ENCODE measurements around the gene IFT27. TPM values are rescaled to one million over a fixed set of nuclear protein-coding genes. Genes with fewer than 3 reads are reported as not detected.
"Not testable (repeated sequence)": the region's sequence is repeated elsewhere in the genome, so short reads cannot be mapped to it uniquely, and the experiment has no call there.

The IFT27 gene
- total RNA-seq, 1 experiment from 2014 or later: 2.2 TPM

DNA sequence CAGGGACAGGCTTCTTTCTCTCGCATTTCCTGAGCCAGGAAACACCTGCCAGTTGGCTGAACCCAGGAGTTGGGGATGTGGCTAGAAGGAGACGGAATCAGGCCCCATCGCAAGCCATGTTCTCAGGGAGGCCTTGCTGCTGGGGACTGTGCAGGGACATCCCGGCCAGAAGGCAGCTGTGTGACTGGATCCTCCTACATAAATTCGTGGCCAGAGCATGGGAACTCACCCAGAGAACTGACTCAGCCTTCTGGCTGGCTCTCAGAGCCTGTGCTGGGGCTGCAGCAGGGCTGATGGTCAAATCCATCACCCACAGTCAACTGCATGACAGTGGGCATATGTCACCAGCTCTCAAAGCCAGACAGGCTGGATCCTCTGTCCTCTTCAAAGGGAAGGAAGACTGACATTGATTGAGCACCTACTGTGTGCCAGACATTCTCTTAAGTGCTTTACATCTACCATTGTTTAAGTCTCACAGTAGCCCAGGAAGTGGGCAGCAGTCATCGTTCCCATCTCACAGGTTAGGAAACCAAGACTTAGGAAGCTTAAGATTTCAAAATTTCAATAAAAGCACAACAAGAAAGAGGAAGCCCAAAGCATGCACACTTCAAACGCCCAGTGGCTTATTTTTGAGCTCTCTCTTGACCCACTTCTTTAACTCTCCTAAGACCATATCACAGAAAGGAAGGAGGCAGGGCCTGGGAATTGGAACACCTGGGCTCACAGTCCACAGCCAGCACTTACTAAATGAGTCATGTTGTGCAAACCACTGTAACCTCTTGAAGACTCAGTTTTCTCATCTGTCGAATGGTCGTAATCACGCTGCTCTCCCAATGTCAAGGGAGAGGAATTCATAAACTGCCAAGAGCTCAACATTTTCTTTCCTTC, 41.5 kb downstream of the IFT27 start:
- no peak for DNase-seq
- Histone ChIP-seq H3K4me1 (no peaks in the 10 kb centered on the region), H3K27ac (no peak overlapping the region), H3K4me3 (no peak overlapping the region), H3K36me3 (no peaks in the 10 kb centered on the region), H3K9me3 (replicated peaks) (no peaks in the 10 kb centered on the region), H3K27me3 (no peaks in the 10 kb centered on the region)

GRCh38 chr22:36733271-36733670, 42.6 kb downstream of the IFT27 start:
- Histone ChIP-seq H3K4me1 (no peaks in the 10 kb centered on the region), H3K9me3 (replicated peaks) (no peaks in the 10 kb centered on the region), H3K36me3 (no peaks in the 10 kb centered on the region), H3K27ac (no peak overlapping the region), H3K27me3 (no peaks in the 10 kb centered on the region), H3K4me3 (no peak overlapping the region)
- no peak for DNase-seq

GRCh38 chr22:36732609-36733008, 43.3 kb downstream of the IFT27 start:
- Histone ChIP-seq H3K4me1 (no peaks in the 10 kb centered on the region), H3K27me3 (no peaks in the 10 kb centered on the region), H3K36me3 (no peaks in the 10 kb centered on the region), H3K27ac (no peak overlapping the region), H3K4me3 (no peak overlapping the region), H3K9me3 (replicated peaks) (no peaks in the 10 kb centered on the region)
- no peak for DNase-seq

DNA sequence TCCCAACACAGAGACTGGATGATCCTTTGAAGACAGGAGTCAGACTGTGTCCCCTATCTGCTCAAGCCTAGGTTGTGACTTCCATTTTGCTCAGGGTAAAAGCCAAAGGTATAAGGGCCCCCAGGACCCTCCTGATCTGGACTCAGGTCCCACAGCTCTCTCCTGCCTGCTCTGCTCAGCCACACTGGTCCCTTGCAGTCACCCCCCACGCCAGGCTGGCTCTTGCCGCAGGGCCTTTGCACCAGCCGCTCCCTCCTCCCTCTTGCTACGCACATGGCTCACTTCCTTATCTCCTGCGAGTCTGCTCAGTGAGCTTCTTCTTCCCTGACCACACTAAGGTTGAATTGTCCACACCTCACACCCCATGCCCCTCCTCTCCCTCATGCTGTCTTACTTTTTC, 44.0 kb downstream of the IFT27 start:
- no peak for DNase-seq
- Histone ChIP-seq H3K36me3 (no peaks in the 10 kb centered on the region), H3K4me3 (no peak overlapping the region), H3K27me3 (no peaks in the 10 kb centered on the region), H3K4me1 (no peaks in the 10 kb centered on the region), H3K9me3 (replicated peaks) (no peaks in the 10 kb centered on the region), H3K27ac (no peak overlapping the region)

GRCh38 chr22:36731321-36731720, 44.6 kb downstream of the IFT27 start:
- DNase-seq; H3K27me3 ChIP-seq; H3K27ac ChIP-seq; H3K36me3 ChIP-seq; H3K4me1 ChIP-seq; H3K9me3 ChIP-seq (replicated peaks); H3K4me3 ChIP-seq: not testable (repeated sequence)

GRCh38 chr22:36730176-36730858, 45.6 kb downstream of the IFT27 start:
- no peak for DNase-seq
- Histone ChIP-seq H3K27ac (no peak overlapping the region), H3K27me3 (no peaks in the 10 kb centered on the region), H3K36me3 (no peaks in the 10 kb centered on the region), H3K4me3 (no peak overlapping the region), H3K4me1 (no peaks in the 10 kb centered on the region), H3K9me3 (replicated peaks) (no peaks in the 10 kb centered on the region)

- H3K4me3 ChIP-seq: no peak overlapping the region
- DNase-seq: no peak
- no peak overlapping the region for H3K27ac ChIP-seq
- no peaks in the 10 kb centered on the region for H3K4me1 ChIP-seq
- H3K36me3 ChIP-seq: no peaks in the 10 kb centered on the region
- H3K9me3 ChIP-seq (replicated peaks): no peaks in the 10 kb centered on the region
- no peaks in the 10 kb centered on the region for H3K27me3 ChIP-seq
Observed at GRCh38 chr22:36729321-36729720, 46.6 kb downstream of the IFT27 start.

DNA sequence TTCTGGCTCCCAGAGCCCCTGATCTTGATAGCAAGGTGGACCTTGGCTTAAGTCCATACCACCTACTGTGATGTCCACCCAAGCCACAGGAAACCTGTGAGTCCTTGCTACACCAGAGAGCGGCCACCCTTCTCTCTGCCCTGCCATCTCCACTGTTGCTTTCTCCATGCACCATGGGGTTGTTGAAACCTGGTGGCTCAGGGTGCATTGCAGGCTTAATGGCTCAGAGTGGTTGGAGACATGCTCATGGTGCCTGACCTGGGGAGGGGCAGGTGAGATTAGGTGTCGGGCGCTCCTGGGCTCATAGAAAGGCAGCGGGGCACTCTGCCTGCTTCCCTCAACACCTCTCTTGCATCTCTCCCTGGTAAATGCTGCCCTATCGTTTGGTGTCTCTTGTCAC, 47.4 kb downstream of the IFT27 start:
- H3K4me3 ChIP-seq: no peak overlapping the region
- no peak overlapping the region for H3K27ac ChIP-seq
- no peaks in the 10 kb centered on the region for H3K36me3 ChIP-seq
- no peaks in the 10 kb centered on the region for H3K4me1 ChIP-seq
- DNase-seq: no peak
- no peaks in the 10 kb centered on the region for H3K9me3 ChIP-seq (replicated peaks)
- no peaks in the 10 kb centered on the region; the same call in 1 of the 2 replicates for H3K27me3 ChIP-seq

- Histone ChIP-seq H3K4me1 (no peaks in the 10 kb centered on the region), H3K27me3 (no peaks in the 10 kb centered on the region; the same call in 1 of the 2 replicates), H3K27ac (no peak overlapping the region), H3K4me3 (no peak overlapping the region), H3K36me3 (no peaks in the 10 kb centered on the region), H3K9me3 (replicated peaks) (no peaks in the 10 kb centered on the region)
- DNase-seq: no peak
Observed at GRCh38 chr22:36727927-36728488, 47.9 kb downstream of the IFT27 start.

DNA sequence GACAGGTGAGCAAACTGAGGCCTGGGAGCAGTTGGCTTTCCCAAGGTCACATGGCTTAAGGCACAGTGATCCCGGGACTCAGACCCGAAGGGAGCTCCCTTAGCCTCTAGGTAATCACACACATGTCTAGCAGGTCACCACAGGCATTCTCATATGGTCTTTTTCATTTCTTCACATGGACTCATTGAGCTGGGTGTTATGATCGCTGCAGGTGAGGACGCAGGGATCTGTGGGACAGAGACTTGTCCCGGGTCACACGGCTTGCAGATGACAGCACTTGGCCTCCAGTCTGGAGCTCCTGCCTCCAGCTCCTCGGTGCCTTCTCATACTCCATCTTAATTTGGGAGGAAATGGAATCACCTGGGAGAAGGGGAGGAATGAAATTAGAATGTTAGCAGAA, 48.8 kb downstream of the IFT27 start:
- H3K27ac ChIP-seq: no peak overlapping the region
- H3K4me1 ChIP-seq: no peaks in the 10 kb centered on the region
- H3K27me3 ChIP-seq: no peaks in the 10 kb centered on the region; the same call in 1 of the 2 replicates
- H3K36me3 ChIP-seq: no peaks in the 10 kb centered on the region
- no peaks in the 10 kb centered on the region for H3K9me3 ChIP-seq (replicated peaks)
- no peak for DNase-seq
- H3K4me3 ChIP-seq: no peak overlapping the region

DNA sequence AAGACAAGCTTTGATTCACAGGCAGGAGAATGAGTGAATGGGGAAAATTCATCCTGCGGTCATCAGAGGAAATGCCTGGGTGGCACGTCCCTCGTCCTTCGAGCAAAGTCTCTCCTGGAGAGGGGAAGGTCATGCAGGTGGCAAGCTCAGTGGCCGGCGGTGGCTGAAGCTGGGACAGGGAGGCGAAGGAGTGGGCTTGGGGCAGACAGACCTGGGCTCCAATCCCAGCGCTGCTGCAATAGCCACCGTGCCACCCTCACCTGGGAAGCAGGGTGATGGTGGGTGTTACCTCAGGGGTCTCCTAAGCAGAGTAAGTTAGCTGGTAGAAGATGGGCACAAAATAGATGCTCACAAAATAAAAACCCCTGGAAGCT, 49.9 kb downstream of the IFT27 start:
- Histone ChIP-seq H3K4me1 (no peaks in the 10 kb centered on the region), H3K9me3 (replicated peaks) (no peaks in the 10 kb centered on the region), H3K4me3 (no peak overlapping the region), H3K36me3 (no peaks in the 10 kb centered on the region), H3K27ac (no peak overlapping the region), H3K27me3 (no peaks in the 10 kb centered on the region; the same call in 1 of the 2 replicates)
- no peak for DNase-seq

- Histone ChIP-seq H3K36me3 (no peaks in the 10 kb centered on the region), H3K9me3 (replicated peaks) (no peaks in the 10 kb centered on the region), H3K4me1 (no peaks in the 10 kb centered on the region), H3K27me3 (no peaks in the 10 kb centered on the region; the same call in 1 of the 2 replicates), H3K4me3 (no peak overlapping the region), H3K27ac (no peak overlapping the region)
- DNase-seq: no peak
Observed at GRCh38 chr22:36725366-36726006, 50.4 kb downstream of the IFT27 start.

- Histone ChIP-seq H3K9me3 (replicated peaks) (no peaks in the 10 kb centered on the region), H3K4me1 (no peaks in the 10 kb centered on the region), H3K27ac (no peak overlapping the region), H3K36me3 (no peaks in the 10 kb centered on the region), H3K27me3 (no peaks in the 10 kb centered on the region; the same call in 1 of the 2 replicates), H3K4me3 (no peak overlapping the region)
- no peak for DNase-seq
Observed at GRCh38 chr22:36724836-36725235, 51.1 kb downstream of the IFT27 start.

GRCh38 chr22:36722055-36722454, 53.9 kb downstream of the IFT27 start:
- Histone ChIP-seq H3K27me3 (no peaks in the 10 kb centered on the region; the same call in 1 of the 2 replicates), H3K4me1 (no peaks in the 10 kb centered on the region), H3K27ac (no peak overlapping the region), H3K4me3 (no peak overlapping the region), H3K36me3 (no peaks in the 10 kb centered on the region), H3K9me3 (replicated peaks) (no peaks in the 10 kb centered on the region)
- DNase-seq: no peak

GRCh38 chr22:36715647-36716046, 60.3 kb downstream of the IFT27 start:
- Histone ChIP-seq H3K4me1 (no peaks in the 10 kb centered on the region), H3K36me3 (no peaks in the 10 kb centered on the region), H3K27me3 (no peaks in the 10 kb centered on the region; the same call in 1 of the 2 replicates), H3K4me3 (no peak overlapping the region), H3K27ac (no peak overlapping the region), H3K9me3 (replicated peaks) (no peaks in the 10 kb centered on the region)
- no peak for DNase-seq

Data from SJCRH30 (cell line).